Skeletal muscle tissue (tissue), 4 donors: ENCODE data around the gene CCDC57. TPM values are rescaled to one million over a fixed set of nuclear protein-coding genes. Genes with fewer than 3 reads are reported as not detected.

Experiments
- H3K27ac ChIP-seq: one replicate; pipeline ENCODE4 v1.7.0; 2013; ENCODE audit warnings: mild to moderate bottlenecking, low read depth, low read length, inconsistent platforms
- H3K27me3 ChIP-seq, 3 donors: one replicate each; pipeline ENCODE4 v1.7.0; 2013; ENCODE audit warnings: low read length in 3 of 3; ENCODE audit not compliant: control insufficient read depth in 3 of 3, insufficient read depth in 3 of 3
- H3K36me3 ChIP-seq, 3 donors: one replicate each; pipeline ENCODE4 v1.7.0; 2013; ENCODE audit warnings: low read length in 3 of 3; ENCODE audit not compliant: control insufficient read depth in 3 of 3, insufficient read depth in 3 of 3
- H3K4me1 ChIP-seq, 3 donors: one replicate each; pipeline ENCODE4 v1.7.0; 2013; ENCODE audit warnings: low read length in 3 of 3, mild to moderate bottlenecking in 3 of 3; ENCODE audit not compliant: control insufficient read depth in 3 of 3, insufficient read depth in 3 of 3
- H3K4me3 ChIP-seq, 3 donors: one replicate each; pipeline ENCODE4 v1.7.0; 2013; ENCODE audit warnings: low read length in 3 of 3
- H3K9ac ChIP-seq, 3 donors: one replicate each; pipeline ENCODE4 v1.7.0; 2013; ENCODE audit warnings: low read length in 3 of 3, mild to moderate bottlenecking in 3 of 3, moderate library complexity in 2 of 3, low read depth in 1 of 3
- H3K9me3 ChIP-seq, 3 donors: one replicate each; pipeline ENCODE4 v1.7.0; 2013; ENCODE audit warnings: low read length in 3 of 3; ENCODE audit not compliant: control insufficient read depth in 3 of 3
- total RNA-seq: library from RNA; depleted of rRNA; stranded (reverse); fragments of >200 nt; gene quantifications from one replicate; pipeline ENCODE4 v1.2.3, GENCODE V29; 2014
- donor health status: Osteomylitis.

Gene CCDC57
- total RNA-seq, 1 donor from 2014 or later, result 11.5 TPM

- Histone ChIP-seq H3K4me1 (peaks cover 47 to 66% (median 55%) of the 10 kb centered on the region in 3 donors), H3K27ac (peak within 1 kb of the TSS; percentile 74), H3K27me3 (no peaks in the 10 kb centered on the region), H3K9me3 (no peaks in the 10 kb centered on the region), H3K36me3 (no peaks in the 10 kb centered on the region), H3K9ac (peak within 1 kb of the TSS; percentile 62 to 83 (median 69)), H3K4me3 (peak within 1 kb of the TSS; percentile 56 to 72 (median 60))
Observed at GRCh38 chr17:82228842-82229697, 16.4 kb upstream of the CCDC57 start, which contains the start of gene SLC16A3. Gene SLC16A3, plus strand, starts transcription at chr17:82229042. Its CDS starts 6,967 bp downstream, at chr17:82236009.

- Histone ChIP-seq H3K27ac (peak overlapping the region; percentile 74), H3K4me1 (peaks cover 43 to 61% (median 51%) of the 10 kb centered on the region in 3 donors), H3K9ac (peak overlapping the region; percentile 20 to 64 (median 50)), H3K36me3 (no peaks in the 10 kb centered on the region), H3K9me3 (no peaks in the 10 kb centered on the region), H3K27me3 (no peaks in the 10 kb centered on the region), H3K4me3 (peak overlapping the region in 2 of 3 donors; percentile 22 to 43)
Observed at GRCh38 chr17:82228278-82228841, 15.7 kb upstream of the CCDC57 start.

- peak overlapping the region; percentile 74 for H3K27ac ChIP-seq
- peak overlapping the region in 2 of 3 donors; percentile 50 to 64 for H3K9ac ChIP-seq
- no peaks in the 10 kb centered on the region for H3K27me3 ChIP-seq
- no peaks in the 10 kb centered on the region for H3K36me3 ChIP-seq
- no peak overlapping the region for H3K4me3 ChIP-seq
- no peaks in the 10 kb centered on the region for H3K9me3 ChIP-seq
- peaks cover 37 to 55% (median 45%) of the 10 kb centered on the region in 3 donors for H3K4me1 ChIP-seq
Observed at GRCh38 chr17:82227629-82228277, 15.1 kb upstream of the CCDC57 start.

- Histone ChIP-seq H3K9me3 (no peaks in the 10 kb centered on the region), H3K9ac (peak overlapping the region in 1 of 3 donors; percentile 87), H3K4me3 (no peak overlapping the region), H3K27ac (no peak overlapping the region), H3K27me3 (no peaks in the 10 kb centered on the region), H3K36me3 (no peaks in the 10 kb centered on the region), H3K4me1 (peaks cover 32 to 49% (median 40%) of the 10 kb centered on the region in 3 donors)
Observed at GRCh38 chr17:82226809-82227628, 14.4 kb upstream of the CCDC57 start.

DNA sequence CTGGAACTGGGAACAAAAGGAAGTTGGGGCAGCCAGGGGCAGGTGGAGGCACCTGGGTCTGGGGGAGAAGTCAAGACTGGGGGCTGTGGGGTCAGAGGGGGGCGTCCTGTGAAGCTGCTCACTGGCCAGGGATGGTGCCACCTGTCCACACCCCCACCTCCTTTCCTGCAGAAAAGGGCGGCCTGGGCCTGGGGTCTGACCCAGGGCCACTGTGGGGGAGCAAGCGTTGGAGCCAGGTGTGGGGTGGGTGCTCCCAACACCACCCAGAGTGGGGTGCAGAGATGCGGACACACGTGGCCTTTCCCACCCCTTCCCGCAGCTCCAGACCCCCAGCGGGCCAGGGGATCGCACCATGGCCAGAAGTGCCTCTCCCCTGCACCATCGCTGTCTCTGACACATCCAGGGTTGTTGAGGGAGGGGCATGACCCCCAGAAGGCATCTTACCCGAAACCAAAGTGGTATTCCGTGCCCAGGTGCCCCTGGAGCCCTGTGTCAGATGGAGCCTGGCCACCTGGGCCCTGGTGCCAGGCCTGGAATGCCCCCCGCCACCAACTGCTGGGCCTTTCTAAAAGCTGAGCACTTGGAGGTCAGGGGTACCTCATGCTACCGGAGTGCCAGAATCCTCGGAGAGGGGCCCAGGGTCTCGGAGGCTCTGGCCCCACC lies 13.6 kb upstream of the CCDC57 start:
- Histone ChIP-seq H3K9ac (peak overlapping the region; percentile 20 to 87 (median 50)), H3K36me3 (no peaks in the 10 kb centered on the region), H3K27me3 (no peaks in the 10 kb centered on the region), H3K4me3 (peak overlapping the region in 1 of 3 donors; percentile 58), H3K27ac (peak overlapping the region; percentile 83), H3K9me3 (no peaks in the 10 kb centered on the region), H3K4me1 (peaks cover 30 to 43% (median 36%) of the 10 kb centered on the region in 3 donors)

- peaks cover 27 to 42% (median 33%) of the 10 kb centered on the region in 3 donors for H3K4me1 ChIP-seq
- H3K4me3 ChIP-seq, result peak overlapping the region; percentile 40 to 58 (median 43)
- H3K27me3 ChIP-seq, result no peaks in the 10 kb centered on the region
- no peaks in the 10 kb centered on the region for H3K9me3 ChIP-seq
- no peaks in the 10 kb centered on the region for H3K36me3 ChIP-seq
- H3K27ac ChIP-seq, result peak overlapping the region; percentile 83
- H3K9ac ChIP-seq, result peak overlapping the region; percentile 50 to 87 (median 79)
Observed at GRCh38 chr17:82225368-82226029, 12.9 kb upstream of the CCDC57 start.

DNA sequence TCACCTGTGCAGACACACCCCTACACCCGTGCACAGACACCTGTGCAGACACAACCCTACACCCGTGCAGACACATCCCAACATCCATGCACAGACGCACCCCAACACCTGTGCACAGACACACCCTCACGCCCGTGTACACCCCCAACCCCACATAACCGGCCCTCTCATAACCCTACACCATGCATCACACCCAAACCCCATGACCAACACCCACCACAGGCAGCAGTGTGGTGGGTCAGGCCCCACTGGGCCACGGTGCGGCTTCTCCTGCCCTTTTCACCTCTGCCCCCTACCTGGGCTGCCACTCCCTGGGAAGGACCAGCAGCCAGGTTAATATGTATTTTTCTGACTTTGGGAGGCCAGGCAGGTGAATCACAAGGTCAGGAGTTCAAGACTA lies 12.0 kb upstream of the CCDC57 start:
- no peaks in the 10 kb centered on the region for H3K9me3 ChIP-seq
- peak overlapping the region in 1 of 3 donors; percentile 87 for H3K9ac ChIP-seq
- no peaks in the 10 kb centered on the region for H3K36me3 ChIP-seq
- H3K27me3 ChIP-seq, result no peaks in the 10 kb centered on the region
- no peak overlapping the region for H3K4me3 ChIP-seq
- H3K4me1 ChIP-seq, result peaks cover 18 to 34% (median 24%) of the 10 kb centered on the region in 3 donors
- peak overlapping the region; percentile 83 for H3K27ac ChIP-seq

DNA sequence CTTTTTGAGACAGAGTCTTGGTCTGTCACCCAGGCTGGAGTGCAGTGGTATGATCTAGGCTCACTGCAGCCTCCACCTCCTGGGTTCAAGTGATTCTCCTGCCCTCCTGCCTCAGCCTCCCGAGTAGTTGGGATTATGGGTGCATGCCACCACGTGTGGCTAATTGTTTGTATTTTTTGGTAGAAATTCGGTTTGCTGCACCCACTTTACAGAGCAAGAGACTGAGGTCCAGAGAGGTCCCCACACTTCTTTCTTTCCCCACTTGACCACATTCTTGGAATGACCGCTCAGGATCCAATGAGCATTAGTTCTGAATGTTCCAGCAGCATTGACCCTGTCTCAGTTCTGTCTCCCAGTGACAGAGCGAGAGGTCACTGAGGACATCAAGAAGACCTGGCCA lies 10.9 kb upstream of the CCDC57 start:
- Histone ChIP-seq H3K9me3 (no peaks in the 10 kb centered on the region), H3K4me1 (peaks cover 18 to 28% (median 22%) of the 10 kb centered on the region in 3 donors), H3K36me3 (no peaks in the 10 kb centered on the region), H3K9ac (no peak overlapping the region), H3K4me3 (no peak overlapping the region), H3K27ac (no peak overlapping the region), H3K27me3 (no peaks in the 10 kb centered on the region)
